ENCODE results near the gene GPRC5C.

Gene GPRC5C

DNA sequence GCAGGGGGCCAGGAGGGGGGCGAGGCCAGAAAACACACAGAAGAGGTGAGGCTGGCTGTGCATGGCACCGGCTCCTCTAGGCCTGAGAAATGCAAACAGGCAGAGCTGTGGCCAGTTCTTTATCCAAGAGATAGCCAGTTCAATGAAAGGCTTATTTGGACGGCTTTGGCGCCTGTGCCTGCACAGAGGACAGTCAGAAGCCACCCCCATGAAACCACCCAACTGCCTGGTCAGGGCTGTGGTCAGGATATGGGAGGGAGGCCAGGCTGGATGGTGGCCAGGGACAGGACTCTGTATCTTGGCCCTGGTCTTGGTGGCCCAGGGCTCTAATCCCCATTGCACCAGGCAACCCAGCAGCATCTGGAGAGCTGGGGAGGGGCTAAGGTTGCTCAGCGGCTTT is 24.5 kb upstream of the GPRC5C start:
- no peak for DNase-seq

DNA sequence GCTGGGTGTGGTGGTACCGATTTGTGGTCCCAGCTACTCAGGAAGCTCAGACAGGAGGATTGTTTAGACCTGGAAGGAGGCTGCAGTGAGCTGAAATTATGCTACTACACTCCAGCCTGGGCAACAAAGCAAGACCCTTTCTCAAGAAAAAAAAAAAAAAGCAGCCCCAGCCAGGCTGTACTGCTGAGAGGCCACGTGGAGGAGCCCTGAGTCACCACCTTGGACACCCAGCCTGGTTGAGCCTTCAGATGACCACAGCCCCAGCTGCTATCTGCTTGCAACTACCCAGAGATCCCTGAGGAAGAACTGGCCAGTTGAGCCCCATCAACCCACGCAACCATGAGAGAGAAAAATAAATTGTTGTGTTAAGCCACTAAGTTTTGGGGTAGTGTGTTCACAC is 23.6 kb upstream of the GPRC5C start:
- no peak for DNase-seq

DNA sequence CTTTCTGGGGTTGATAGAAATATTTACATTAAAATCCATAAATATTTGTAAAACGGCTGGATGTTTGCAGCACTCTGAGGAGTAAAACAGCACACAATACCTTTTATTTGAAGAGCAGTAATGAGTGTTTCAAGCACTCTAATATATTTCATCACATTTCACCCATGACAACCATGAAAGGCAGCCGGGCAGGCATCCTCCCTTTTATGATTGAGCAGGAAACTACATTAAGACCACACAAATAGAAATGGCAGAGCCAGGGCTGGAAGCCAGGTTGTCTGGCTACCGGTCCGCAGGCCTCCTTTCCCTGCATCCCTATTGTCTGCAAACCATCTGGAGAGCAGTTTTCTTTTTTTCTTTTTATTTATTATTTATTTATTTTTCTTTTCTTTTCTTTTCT is 23.1 kb upstream of the GPRC5C start:
- no peak for DNase-seq

DNA sequence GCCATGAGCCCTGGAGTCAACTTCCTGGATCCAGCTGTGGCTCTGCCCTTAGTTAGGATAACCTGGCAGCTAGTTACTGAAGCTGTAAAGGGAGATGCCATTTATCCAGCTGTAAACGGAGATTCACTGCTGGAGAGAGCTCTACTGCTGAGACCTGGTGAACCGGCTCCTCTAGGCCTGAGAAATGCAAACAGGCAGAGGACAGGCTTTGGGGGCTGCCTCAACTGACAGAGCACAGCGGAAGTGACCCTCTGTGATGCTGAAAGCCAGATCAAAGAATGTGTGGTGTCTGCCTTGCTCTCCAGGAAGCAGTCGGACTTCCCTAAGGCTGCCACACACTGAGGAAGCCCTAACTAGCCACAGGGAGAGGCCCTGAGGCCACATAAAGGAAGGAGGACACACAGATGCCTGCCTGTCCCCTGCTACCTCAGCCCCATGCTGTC is 21.9 kb upstream of the GPRC5C start:
- DNase-seq, result no peak

- no peak for DNase-seq
These were observed 19.3 kb upstream of the GPRC5C start for GRCh38 chr17:74412581-74412980.

- no peak for DNase-seq
These were observed 18.4 kb upstream of the GPRC5C start for GRCh38 chr17:74413491-74413890.

GRCh38 chr17:74414510-74414909 is 17.4 kb upstream of the GPRC5C start:
- DNase-seq, result no peak

DNA sequence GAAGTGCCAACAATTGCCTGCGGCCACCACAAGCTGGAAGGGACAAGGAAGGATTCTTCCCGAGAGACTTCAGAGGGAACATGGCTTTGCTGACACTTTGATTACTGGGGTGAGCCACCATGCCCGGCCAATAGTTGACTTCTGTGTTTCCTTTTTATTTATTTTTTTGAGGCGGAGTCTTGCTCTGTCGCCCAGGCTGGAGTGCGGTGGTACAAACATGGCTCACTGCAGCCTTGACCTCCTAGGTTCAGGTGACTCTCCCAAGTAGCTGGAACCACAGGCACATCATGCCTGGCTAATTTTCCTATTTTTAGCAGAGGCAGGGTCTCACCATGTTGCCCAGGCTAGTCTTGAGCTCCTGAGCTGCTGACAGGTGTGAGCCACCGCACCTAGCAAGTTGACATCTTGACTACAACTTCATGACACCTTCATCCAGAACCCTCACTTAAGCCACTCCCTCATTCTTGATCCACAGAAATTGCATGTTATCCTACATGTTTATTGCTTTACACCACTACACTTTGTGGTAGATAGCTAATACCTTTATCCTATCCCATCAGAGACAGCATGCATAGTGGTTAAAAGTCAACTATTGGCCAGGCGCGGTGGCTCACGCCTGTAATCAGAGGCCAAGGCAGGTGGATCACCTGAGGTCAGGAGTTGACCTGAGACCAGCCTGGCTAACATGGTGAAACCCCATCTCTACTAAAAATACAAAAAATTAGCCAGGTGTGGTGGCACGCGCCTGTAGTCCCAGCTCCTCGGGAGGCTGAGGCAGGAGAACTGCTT is 16.1 kb upstream of the GPRC5C start:
- DNase-seq, result no peak

DNA sequence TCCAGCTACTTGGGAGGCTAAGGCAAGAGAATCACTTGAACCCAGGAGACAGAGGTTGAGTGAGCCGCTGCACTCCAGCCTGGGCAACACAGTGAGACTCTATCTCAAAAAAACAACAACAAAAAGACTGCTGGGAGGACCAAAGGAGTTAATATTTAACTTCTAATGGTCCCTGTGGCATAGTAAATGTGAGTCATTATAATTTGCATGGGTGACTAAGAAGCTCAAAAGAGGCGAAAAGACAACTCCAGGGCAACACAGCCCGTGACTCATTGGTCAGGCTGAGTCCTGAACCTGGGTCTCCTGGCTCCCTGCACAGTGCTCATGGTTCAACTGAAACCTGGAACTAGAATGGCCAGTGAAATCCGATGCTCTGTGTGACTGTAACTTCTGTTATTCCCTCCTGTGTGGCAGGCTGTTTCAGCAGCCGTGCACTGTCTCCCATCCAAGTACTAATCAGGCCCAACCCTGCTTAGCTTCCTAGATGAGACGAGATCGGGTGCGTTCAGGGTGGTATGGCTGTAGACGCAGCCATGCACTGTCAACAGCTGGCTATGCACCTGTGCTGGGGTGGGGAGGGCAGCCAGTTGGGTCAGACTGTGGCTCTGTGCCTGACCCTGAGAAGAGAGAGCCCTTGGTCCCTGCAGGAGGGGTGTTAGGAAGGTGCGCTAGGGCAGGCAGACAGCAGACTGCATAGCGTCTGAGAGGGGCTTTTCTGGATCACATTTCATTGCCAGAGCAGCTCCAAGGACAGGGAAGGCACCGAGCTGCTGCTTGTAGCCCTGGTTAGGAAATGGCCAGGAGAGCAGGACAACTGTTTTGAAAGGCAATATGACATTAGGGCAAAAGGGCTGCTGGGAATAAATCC is 14.5 kb upstream of the GPRC5C start:
- no peak for DNase-seq

DNA sequence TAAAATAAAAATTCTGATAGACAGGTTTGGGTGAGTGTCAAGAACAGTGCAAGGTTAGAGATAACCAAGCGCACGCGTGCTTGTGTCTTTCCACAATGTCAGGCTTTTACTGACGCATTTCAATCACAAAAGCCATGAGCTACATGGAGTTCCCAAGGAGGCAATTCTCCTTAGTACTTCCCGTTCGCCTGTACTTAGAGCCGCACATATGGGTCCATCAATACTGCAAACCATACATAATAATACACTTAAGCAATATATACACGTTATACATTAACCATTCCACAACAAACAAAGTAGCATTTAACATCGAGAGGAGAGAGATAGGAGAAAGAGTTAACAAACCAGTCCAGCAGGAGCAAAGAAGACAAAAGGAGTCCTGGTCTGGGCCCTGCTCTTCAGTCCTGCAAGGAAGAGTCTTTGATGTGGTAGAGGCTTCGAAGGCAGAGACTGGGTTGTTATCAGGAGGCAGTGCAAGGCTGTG is 11.9 kb upstream of the GPRC5C start:
- no peak for DNase-seq

GRCh38 chr17:74424117-74424516 is 7.8 kb upstream of the GPRC5C start:
- DNase-seq, result no peak

- no peak for DNase-seq
These were observed 7.2 kb upstream of the GPRC5C start for GRCh38 chr17:74424657-74425056.

DNA sequence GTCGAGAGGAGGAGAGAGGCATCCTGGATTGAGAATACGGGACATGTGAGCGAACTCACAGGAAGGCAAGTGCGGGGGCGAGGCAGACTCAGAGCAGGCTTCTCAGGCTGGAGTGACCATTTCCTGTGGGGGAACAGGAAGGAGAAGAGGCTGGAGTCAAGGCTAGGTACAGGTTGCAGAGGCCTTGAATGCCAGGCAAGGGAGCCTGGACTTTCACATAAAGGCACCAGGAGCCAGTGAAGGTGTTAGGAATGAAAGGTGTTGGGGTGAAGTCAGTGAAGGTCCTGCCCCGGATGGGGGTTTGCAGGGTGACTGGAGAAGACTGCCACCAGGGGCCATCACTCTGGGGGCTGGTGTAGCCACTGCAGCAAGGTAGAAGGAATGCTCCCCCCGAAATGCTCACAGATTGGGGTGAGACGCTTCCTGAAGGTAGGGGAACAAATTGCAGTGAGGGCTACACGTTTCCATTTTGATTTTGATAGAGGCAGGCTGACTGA is 5.3 kb upstream of the GPRC5C start:
- no peak for DNase-seq

DNA sequence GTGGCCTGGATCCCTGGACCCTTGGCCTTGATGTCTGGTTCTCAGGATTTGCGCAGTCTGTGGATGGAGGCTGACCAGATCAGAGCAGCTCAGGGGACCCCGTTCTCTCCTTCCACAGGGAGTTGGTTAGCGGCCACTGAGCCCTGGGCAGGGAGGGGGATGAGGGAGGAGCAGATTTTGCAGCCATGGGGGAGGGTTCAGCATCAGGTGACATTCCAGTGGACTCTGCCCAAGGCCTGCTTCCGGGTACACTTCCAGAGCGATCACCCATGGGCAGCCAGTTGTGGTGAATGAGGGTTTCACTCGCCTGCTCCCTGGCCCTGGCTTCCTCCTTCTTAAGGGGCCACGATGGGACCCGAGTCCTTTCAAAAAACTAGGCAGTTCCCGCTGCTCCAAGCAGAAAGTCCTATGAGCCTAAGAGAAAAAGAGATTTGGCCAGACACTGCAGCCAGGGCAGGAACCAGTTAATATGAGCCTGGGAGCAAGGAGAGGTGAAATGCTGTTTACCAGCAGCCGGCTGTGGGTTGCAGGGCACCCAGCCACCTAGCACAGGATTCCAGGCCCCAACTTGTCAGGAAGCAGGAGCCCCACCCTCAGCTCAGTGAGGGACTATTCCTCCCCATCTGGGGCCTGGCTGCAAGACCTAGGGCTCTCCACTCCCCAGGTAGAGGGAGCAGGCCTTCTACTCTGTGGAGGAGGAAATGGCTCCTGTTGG is 4.7 kb upstream of the GPRC5C start:
- no peak for DNase-seq

DNA sequence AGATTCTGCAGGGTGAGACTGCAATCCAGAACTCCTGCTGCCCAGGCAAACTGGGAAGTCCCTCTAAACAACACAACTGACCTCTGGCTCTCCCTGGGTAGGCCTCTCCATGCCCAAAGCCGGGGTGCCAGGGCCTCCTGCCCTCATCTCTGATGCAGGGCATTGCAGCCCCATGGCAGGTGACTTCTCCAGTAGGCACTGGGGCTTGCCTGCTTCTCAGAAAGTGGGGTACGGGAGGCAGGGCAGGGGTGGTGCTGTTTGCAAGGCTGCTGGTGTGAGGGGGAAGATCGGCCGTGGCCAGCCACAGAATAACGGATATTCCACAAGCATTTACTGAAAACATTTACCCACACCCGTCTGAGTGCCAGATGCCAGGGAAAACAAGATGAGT is 4.1 kb upstream of the GPRC5C start:
- no peak for DNase-seq

DNA sequence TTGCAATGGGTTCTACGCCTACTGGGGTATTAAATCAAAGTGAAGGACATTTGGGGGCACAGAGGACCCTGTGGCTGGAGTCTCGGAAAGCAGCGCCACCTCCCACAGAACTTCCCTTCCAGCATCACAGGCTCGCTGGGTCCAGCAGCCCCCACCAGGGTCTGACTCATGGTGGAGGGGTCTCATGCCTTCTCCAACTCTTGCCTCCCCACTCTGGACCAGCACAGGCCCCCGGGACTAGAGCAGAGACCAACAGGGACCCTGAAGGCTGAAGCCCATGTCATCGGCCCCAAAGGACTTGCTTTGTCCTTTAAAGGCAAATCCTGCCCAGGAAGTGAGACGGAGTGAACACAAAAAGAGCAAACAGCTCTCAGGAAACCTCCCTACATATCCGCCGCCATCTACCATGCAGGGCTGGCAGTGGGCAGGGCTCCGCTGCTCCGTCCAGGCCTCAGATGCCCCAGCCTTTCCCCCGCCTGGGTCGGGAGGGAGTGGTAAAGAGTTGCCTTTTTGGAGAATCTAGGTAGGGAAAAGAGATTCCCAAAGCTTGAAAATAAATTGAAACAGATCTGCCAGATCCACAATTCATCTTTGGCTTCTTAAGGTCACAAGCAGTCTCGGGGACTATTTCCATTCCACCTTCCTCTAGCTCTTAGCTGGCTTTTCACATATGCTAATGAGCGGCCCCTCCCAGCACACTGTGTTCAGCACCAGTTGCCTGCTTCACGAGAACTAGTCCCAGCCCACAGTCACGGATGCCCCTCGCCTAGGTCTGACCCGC is 2.1 kb upstream of the GPRC5C start:
- DNase-seq, result no peak

DNA sequence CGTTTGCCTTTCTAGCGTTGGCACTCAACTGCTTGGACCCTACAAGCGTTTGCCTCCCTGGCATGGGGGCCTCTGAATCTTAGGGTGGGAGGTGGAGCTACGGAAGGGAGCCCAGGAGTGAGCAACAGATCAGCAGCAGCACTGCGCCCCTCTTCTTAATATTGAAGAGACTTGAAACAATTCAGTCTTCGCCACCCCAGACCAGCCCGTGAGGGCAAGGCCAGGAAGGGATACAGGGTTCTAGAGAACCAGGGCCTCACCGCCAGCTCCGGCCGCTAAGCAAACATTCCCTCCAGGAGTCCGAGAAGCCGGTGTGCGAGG is 1.5 kb upstream of the GPRC5C start:
- DNase-seq, result no peak

DNA sequence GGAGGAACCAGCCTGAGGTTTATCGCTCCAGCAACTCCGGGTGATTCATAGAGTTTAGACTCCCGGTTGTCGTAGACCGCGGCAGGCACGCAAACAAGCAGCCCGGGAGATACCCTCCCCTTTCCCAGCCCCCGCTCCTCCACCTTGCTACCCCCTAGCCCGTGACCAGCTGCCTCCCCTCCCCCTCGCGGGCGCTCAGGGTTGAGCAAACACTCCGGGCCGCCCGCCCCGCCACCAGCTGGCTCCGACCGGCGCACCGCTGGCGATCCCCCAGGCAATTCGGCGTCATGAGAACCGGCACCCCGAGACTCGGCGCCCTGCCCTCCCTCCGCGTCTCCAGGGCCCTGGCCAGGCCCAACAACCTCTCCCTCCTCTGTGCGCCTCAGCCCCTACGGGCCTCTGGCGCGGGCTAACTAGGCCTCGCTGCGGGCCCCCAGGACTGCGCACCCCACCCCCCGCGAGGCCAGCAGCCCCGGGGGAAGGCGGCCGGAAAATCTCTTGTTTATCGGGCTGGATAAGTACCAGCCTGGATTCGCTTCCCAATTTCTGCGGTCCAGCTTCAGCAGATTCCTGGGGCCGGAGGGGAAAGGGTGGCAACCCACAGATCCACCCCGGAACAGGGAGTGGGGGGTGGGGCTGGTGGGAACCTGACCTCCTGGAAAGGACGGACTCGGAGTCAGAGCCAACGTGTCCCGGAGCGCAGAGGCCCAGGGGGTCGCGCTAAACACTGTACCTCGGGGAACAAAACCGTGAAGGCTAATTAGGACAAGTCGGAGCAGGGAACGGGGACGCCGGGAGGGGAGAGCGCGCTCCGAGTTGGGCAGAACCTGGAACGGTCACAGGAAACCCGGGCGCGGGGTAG is 951 bp upstream of the GPRC5C start:
- no peak for DNase-seq

GRCh38 chr17:74432424-74432690 is 469 bp downstream of the GPRC5C start:
- no peak for DNase-seq

- no peak for DNase-seq
These were observed 991 bp downstream of the GPRC5C start for GRCh38 chr17:74432766-74433391.

GRCh38 chr17:74433421-74434121 is 1.7 kb downstream of the GPRC5C start:
- no peak for DNase-seq

Data from hematopoietic multipotent progenitor cell treated with erythropoietin and hydrocortisone succinate and interleukin-3 and kit ligand, for 8 days (in vitro differentiated cells).